GM21381 (cell line): Measurements from ENCODE around the gene TRPM7.
A peak's percentile ranks its signal among the peaks of the same experiment; 100 is the strongest.
"Not testable (repeated sequence)": the region's sequence is repeated elsewhere in the genome, so short reads cannot be mapped to it uniquely, and the experiment has no call there.

ENCODE experiments used
- ATAC-seq: cut with Tn5 transposase; IDR thresholded peaks from one replicate; pipeline ENCODE4 v1.9.1; 2021; ENCODE audit warnings: mild to moderate bottlenecking, moderate library complexity; ENCODE audit not compliant: unreplicated experiment

TRPM7 gene

DNA sequence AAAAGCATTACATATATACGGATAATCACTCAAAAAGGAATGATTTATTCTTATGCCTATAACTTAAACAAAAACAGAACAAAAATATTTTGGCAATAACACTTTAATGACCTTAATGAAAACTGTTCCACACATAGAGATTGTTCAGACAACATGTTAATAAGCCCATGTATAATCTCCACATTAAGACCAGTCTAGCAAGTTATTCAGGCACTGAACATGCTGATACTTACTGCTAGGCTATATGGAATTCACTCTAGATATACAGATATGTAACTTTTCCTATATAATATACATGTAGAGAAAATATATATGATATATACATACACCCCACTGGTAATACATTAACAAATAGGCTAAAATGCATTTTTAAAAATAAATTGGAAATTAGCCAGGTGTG lies 96.3 kb downstream of the TRPM7 start:
- no peak for ATAC-seq

DNA sequence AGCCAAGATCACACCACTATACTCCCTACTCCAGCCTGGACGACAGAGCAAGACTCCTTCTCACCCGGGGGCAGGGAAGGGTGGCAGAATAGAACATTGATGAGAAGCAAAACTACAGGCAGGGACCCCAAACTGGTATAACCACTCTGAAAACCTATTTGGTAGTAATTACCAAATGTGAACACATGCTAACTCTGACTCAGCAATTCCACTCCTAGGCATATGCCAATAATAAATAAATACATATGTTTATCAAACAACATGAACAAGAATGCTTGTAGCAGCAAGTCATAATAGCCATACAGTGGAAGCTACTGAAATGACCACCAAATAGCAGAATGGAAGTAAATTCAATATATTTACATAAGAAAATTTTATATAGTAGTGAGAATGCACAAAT lies 109.1 kb downstream of the TRPM7 start:
- ATAC-seq: no peak

DNA sequence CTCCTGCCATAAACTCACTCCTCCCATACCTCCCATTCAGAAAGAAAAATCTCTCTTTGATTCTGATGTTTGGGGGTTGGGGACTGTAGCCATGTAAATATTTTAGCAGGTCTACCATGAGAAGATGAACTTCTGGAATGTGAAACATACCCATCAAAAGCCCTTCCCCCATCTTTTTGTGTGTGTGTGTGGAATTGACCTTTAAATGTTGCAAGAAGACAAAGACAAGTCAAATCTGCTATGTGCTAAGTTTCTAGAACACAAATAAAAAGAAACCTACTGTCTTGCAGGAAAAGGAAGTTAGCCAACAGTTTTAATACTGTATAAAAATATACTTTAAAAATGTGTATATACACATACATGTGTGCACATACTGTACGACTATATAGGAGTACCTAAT lies 110.4 kb downstream of the TRPM7 start:
- ATAC-seq: no peak

DNA sequence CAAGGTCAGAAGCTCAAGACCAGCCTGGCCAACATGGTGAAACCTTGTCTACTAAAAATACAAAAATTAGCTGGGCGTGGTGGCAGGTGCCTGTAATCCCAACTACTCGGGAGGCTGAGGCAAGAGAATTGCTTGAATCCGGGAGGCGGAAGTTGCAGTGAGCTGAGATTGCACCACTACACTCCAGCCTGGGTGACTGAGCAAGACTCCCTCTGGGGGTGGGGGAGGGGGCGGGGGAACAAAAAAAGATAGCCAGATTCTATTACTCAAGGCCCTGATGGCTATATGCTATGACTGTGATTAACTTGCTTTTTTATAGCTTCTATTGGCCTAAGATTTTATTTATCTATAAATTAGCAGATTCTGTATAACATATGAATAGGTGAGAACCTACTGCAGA lies 112.8 kb downstream of the TRPM7 start:
- ATAC-seq: not testable (repeated sequence)

GRCh38 chr15:50563756-50564155 lies 122.8 kb downstream of the TRPM7 start:
- no peak for ATAC-seq

DNA sequence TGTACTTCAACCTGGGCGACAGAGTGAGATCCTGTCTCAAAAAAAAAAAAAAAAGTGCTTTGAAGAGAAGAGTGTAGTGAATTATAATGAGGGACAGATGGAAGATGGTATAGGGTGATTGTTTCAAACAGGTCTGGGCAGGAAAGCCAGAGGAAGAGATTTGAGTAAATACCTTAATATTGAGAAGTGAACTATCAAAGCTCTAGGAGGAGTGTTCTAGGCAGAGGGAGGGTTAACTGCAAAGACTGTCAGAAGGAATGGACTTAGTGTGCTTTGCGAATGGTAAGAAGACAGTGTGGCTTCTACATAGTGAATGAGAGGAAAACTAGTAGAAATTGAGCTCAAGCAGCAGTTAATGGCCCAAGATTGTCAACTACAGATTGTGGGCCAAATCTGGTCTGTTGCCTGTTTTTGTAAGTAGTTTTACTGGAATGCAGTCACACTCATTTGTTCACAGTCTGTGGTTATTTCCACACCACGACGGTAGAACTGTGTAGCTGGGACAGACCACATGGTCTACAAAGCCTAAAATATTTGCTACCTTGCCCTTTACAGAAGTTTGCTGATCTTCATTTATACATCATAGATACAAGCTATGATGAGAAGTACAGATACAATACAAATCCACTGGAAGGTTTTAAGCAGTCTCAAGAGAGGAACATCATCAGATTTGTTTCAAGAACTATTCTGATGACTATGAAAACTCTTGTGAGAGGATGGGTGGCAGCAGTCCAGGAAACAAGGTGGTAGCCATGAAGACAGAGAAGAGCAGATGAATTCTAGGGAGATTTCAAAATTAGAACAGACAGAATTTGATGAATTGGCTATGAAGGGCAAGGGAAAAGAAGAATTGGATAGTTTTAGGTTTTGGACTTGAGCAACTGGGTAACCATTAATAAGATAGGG lies 123.6 kb downstream of the TRPM7 start:
- ATAC-seq: no peak

- ATAC-seq: peak; percentile 57
Observed at GRCh38 chr15:50558012-50558411, 128.6 kb downstream of the TRPM7 start.

DNA sequence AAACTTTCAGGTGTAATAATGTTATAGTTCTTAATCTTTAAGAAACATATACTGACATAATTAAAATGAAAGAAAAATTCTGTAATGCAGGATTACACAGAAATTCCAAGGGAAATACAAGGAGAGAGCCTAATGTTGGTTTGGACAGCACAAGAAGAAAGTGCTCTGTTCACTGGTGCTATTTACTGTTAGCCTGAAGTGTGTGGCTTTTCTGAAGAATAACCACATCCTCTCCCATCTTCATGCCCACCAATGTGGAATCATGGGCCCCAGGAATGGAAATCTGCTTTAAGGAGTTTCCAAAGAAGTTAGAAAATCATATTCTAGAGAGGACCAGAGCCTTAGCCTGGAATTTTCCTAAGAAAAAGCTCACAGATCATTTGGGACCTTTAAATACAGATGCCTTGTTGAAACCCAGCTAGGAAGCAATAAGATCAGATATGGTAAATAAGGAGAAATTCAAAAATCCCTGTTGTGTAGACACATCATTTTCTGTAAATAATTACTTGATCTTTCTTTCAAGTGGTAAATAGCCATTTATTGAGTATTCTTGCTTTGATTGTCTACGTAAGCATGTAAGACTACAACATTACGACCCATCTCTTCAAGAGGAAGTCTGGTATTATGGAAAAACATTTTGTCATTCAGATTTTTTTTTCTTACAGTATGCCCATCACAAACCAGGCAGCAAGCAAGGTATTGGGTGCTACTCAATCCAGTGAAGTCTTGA lies 129.8 kb downstream of the TRPM7 start:
- no peak for ATAC-seq

DNA sequence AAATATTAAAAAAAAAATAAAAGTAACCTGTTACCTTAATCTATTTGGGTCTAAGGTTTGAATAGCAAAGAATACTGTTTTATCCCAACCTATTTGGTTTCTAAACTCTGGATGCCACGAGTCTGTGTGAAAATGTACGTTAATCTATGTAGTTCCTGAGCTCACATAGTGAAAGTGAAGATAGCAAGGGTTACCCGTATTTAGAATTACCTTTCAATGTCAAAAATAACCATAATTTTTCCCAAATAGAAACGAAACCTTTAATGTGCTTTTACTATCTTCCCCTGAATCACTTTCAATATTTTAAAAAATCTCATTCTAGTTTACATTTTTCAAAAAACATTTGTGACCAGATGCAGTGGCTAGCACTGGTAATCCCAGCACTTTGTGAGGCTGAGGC lies 134.4 kb downstream of the TRPM7 start:
- no peak for ATAC-seq

GRCh38 chr15:50549326-50549725 lies 137.3 kb downstream of the TRPM7 start:
- no peak for ATAC-seq

- ATAC-seq: no peak
Observed at GRCh38 chr15:50546566-50546965, 140.0 kb downstream of the TRPM7 start, which contains the start of gene USP50. Gene USP50, minus strand, starts transcription at chr15:50546666. Its CDS starts 141 bp downstream, at chr15:50546525.

DNA sequence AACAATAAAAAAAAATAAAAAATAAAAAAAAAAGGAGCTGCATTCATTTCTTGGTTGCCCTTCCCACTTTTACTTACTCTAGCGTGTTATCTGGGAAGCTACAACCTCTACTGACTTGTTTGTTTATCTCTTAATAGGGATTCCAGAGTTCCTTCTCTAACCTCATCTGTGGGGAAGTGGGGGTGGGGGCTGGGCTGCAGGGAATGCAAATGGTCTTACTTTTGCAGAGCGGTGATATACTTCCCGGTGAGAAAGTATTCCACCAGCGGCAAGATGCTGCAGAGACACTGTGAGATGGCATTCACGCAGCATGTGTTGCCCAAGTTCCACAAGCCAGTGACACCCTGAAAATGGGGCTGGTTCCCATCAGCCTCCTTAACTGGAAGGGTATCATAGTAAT lies 142.2 kb downstream of the TRPM7 start:
- ATAC-seq: no peak

- no peak for ATAC-seq
Observed at GRCh38 chr15:50543556-50543955, 143.0 kb downstream of the TRPM7 start.

DNA sequence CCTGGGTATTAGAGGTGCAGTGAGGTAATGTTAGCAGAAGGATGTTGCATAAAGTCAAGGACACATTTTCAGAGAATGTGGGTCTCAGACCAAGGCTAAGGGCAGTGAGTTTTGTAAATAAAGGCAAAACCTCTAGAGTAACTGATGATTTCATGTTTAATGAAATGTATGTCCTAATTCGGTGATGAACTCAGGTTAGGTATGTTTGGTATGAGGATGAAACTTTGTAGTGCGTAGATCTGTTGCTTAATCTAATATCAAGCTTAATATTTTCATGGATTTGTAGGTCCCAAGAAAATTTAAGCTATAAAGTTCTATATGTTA lies 143.7 kb downstream of the TRPM7 start:
- ATAC-seq: no peak

DNA sequence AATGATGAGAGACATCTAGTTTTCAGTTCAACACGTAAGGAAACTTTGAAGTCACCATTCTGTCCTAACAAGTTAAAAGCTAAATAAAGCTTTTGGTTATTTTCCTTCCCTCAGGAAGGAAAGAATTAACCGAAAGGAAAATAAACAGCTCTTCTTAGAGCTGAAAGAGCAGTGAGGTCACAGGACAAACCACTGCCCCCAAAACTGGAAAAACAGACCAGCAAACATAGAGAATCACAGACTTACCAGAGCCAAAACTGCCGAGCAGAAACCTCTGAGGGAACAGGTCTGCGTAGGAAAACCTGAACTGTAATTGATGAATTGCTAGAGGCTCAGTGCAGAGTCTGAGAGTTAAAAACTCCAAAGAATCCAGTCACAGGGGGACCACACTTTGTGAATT lies 154.8 kb downstream of the TRPM7 start:
- no peak for ATAC-seq

DNA sequence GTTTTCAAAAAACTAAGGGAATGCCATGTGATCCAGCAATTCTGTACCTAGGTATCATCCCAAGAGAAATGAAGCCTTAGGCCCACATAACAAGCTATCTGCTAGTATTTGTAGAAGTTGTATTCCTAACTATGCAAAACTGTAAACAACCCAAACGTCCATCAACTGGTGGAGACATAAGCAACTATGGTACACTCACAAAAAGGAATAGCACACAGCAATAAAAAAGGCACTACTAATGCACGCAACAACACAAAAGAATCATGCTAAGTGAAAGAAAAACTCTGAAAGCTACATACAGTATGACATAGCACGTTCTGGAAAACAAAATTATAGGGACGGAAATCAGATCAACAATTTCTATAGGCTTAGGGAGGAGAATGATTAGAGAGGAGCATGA lies 155.4 kb downstream of the TRPM7 start:
- ATAC-seq: no peak

DNA sequence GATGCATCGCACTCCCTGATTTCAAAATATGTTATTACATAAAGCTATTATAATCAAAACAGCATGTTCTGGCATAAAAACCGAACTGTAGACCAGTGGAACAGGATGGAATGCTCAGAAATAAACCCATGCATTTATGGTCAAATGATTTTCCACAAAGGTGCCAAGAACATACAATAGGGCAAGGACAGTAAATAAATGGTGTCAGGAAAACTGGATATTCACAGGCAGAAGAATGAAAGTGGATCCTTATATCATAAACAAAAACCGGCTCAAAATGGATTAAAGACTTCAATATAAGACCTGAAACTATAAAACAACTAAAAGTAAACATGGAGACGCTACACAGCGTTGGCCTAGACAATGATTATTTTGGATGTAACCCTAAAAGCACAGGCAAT lies 162.7 kb downstream of the TRPM7 start:
- no peak for ATAC-seq

DNA sequence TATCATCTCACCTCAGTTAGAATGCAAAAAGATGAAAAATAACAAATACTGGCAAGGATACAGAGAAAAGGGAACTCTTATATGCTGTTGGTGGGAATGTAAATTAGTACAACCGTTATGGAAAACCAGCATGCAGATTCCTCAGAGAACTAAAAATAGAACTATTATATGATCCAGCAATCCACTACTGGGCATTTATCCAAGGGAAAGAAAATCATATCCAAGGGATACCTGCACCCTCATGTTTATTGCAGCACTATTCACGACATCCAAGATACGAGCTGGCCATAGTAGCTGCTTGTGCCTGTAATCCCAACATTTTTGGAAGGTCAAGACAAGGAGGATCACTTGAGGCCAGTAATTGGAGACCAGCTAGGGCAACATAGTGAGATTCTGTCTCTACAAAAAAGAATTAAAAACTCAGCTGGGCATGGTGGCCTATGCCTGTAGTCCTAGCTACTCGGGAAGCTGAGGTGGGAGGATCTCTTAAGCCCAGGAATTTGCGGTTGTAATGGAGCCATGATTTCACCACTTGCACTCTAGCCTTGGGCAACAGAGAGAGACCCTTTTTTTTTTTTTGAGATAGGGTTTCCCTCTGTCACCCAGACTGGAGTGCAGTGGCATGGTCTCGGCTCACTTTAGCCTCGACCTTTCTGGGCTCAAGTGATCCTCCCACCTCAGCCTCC lies 166.7 kb downstream of the TRPM7 start:
- no peak for ATAC-seq

- no peak for ATAC-seq
Observed at GRCh38 chr15:50513001-50513400, 173.6 kb downstream of the TRPM7 start.
